NCI-H1694 (cell line): ENCODE measurements around the gene CC2D1A.
"Not testable (repeated sequence)": the region's sequence is repeated elsewhere in the genome, so short reads cannot be mapped to it uniquely, and the experiment has no call there.

ENCODE experiments used
- DNase-seq: peaks from one replicate; lab custom pipeline; 2025; lab: John Stamatoyannopoulos, UW

The CC2D1A gene

GRCh38 chr19:13908674-13909073 is 2.7 kb downstream of the CC2D1A start:
- no peak for DNase-seq

GRCh38 chr19:13909430-13909829 is 3.4 kb downstream of the CC2D1A start:
- no peak for DNase-seq

GRCh38 chr19:13913352-13913751 is 7.4 kb downstream of the CC2D1A start:
- DNase-seq, result no peak

- DNase-seq, result no peak
These were observed 8.8 kb downstream of the CC2D1A start for GRCh38 chr19:13914777-13915176.

DNA sequence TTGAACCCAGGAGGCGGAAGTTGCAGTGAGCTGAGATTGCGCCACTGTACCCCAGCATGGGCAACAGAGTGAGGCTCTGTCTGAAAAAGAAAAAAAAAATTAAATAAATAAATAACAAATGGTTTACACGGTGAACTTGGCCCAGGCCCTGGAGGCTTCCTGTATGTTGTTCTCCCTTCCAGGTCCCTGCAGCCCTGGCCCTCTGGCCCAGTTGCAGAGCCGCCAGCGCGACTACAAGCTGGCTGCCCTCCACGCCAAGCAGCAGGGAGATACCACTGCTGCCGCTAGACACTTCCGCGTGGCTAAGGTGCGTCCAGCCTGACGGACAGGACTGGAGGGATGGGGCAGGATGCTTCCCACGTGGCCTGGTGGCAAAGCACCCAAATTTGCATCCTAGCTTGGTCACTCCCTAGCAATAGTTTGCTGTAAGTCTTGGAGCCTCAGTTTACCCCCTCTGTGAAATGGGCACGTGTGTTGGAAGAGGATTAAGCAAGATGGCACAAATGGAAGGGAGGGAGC is 11.9 kb downstream of the CC2D1A start:
- DNase-seq, result no peak

DNA sequence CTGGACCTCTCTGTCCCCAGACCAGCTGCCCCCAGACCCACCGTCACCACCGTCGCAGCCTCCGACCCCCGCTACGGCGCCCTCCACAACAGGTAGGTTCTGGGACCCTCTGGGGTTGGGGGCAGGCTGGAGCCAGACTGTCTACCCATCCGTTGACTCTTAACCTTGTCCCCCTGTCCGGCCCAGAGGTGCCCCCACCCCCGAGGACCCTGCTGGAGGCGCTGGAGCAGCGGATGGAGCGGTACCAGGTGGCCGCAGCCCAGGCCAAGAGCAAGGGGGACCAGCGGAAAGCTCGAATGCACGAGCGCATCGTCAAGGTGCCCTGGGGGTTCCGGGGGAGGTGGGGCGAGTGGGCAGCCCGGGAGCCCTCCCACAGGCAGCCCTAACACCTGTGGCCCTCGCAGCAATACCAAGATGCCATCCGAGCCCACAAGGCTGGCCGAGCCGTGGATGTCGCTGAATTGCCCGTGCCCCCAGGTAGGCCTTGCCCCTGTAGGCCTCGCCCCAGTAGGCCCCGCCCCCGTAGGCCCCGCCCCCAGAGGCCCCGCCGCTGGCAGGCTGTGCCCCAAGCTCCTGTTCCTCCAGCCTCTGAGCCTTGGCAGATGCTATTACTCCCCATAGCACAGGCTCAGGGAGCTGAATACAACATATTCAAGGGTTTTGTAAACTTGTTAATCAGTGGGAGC is 12.9 kb downstream of the CC2D1A start:
- no peak for DNase-seq

DNA sequence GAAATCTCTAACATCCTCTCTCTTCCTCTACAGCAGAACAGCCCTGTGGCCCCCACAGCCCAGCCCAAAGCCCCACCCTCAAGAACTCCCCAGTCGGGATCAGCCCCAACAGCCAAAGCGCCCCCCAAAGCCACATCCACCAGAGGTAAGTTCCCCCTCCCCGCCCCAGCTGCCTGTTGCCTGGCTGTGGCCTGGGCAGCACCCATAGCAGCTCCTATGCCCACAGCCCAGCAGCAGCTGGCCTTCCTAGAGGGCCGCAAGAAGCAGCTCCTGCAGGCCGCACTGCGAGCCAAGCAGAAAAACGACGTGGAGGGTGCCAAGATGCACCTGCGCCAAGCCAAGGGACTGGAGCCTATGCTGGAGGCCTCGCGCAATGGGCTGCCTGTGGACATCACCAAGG is 14.5 kb downstream of the CC2D1A start:
- no peak for DNase-seq

DNA sequence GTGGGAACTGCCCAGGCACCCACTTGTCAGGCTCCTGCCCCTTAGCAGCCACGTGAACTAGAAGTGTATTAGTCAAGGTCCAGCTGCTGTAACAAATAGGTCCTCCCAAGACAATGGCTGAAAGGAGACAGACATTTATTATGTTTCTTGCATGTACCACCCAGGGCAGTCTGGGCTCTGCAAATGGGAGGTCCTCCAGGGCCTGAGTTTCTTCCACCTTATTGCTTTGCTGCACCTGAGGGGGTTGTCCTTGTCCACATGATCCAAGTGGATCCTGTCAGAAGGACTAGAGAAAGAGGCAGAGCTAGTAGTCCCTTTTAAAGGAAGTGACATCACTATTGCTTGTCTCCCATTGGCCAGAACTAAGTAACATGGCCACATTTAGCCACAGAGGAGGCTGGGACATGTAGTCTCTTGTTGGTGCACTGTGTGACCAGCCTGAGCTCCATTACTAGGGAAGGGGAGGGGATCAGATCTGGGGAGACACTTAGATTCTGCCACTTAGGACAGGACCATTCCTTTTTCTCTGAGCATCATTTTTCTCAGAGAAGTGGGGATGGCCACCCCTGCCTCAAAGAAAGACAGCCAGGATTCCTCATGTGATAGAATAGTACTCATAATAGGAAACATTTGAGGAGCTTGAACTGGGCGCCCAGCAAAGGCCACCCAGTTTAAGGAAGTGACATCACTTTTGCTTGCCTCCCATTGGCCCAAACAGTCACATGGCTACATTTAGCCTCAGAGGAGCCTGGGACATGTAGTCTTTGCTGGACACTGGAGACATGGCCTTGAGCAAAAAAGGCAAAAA is 15.1 kb downstream of the CC2D1A start:
- DNase-seq, result peak; percentile 42

DNA sequence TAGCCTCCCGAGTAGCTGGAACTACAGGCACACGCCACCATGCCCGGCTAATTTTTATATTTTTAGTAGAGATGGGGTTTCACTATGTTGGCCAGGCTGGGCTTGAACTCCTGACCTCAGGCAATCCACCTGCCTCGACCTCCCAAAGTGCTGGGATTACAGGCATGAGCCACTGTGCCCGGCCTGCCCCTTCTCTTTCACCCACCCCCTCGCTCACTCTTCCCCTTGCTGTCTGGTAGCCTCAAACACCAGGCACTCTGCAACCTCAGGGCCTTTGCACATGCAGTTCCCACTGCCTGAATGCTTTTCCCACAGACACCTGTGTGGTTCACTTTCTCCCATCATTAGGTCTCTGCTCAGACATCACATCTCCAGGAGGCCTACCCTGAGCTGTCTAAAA is 16.1 kb downstream of the CC2D1A start:
- DNase-seq, result not testable (repeated sequence)

- no peak for DNase-seq
These were observed 17.4 kb downstream of the CC2D1A start for GRCh38 chr19:13923194-13923987.

GRCh38 chr19:13926010-13926409 is 20.0 kb downstream of the CC2D1A start:
- no peak for DNase-seq

GRCh38 chr19:13926715-13927114 is 20.7 kb downstream of the CC2D1A start:
- DNase-seq, result no peak

DNA sequence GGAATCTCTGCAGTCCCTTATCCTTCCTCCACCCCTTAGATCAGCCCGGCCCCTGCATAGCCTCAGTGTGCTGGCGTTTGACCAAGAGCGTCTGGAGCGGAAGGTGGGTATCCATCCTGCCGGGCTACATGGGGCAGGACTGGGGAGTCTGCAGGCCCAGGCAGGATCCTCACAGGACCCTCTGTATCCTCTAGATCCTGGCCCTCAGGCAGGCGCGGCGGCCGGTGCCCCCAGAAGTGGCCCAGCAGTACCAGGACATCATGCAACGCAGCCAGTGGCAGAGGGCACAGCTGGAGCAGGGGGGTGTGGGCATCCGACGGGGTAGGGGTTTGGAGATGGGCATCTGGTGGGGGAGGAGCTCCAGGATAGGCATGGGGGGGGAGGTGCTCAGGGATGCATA is 23.3 kb downstream of the CC2D1A start:
- no peak for DNase-seq

GRCh38 chr19:13929956-13930355 is 24.0 kb downstream of the CC2D1A start:
- DNase-seq, result no peak

DNA sequence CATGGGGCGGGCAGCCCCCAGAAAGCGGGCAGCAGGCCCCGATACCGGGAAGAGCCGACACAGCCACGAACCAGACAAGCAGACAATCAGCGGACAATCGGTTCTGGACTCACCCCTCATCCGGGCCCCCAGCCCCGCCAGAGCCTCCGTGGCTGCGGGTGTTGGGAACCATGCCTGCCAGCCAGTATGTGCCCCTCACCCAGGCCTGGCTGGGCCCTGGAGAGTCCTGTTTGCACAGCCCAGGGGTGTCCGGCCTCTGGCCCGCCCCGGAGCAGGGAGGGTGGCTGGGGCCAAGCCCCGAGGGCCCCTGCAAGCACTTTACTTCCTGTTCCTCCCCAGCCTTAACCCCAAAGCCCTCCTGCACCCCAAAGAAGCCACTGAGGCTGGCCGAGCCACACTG is 24.4 kb downstream of the CC2D1A start:
- DNase-seq, result no peak

DNA sequence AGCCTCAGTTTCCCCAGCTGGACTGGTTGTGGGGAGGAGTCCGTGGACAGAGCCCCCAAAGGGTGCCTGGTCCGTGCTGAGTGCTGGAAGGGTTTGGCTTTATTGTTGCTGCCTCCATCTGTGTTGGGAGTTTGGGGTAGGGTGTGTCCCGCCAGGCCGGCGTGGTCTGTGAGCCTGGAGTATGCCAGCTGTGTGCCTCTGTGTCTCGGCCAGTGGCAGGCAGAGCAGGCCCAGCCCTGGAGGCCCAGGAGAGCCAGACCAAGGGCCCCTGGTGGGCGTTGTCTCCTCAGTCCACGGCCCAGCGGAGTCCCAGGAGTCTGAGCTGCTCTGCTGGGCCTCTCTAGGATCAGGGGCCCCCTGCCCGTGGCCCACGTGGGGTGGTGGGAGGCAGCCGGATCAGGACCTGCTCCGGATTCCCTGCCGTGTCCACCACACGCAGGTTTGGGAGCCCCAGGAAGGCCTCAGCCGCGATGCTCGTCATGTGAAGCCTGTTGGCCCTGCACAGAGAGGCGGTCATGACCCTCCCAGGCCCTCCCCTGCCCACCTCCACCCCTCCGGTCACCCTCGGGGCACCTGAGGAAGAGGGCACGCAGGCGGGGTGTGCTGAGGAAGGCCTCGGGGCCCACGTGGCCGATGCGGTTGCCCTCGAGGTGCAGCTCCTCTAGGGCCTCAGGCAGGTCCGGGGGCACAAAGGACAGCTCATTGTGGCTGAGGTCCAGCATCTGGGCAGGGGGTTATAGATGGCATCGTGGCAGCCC is 25.6 kb downstream of the CC2D1A start:
- no peak for DNase-seq

- DNase-seq, result no peak
These were observed 26.2 kb downstream of the CC2D1A start for GRCh38 chr19:13932149-13932637.

DNA sequence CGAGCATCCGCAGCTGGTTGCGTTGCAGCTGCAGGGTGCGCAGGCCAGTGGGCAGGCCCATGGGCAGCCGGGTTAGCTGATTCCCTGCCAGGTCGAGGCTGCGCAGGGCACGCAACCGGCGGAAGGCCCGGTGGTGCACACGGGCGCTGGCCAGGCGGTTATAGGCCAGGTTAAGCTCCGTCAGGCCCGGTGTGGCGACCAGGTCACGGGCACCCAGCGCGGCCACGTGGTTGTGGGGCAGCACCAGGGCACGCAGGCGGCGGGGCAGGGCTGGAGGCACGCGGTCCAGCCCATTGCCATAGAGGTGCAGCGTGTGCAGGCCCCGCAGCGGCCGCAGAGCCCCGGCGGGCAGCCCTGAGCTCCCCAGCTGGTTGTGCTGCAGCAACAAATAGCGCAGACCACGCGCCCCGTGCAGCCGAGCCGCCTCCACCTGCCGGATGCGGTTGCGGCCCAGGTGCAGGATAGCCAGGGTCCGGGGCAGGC is 27.0 kb downstream of the CC2D1A start:
- no peak for DNase-seq

GRCh38 chr19:13934785-13935109 is 28.7 kb downstream of the CC2D1A start:
- DNase-seq, result no peak

- no peak for DNase-seq
These were observed 29.9 kb downstream of the CC2D1A start for GRCh38 chr19:13935765-13936510.
